NCI-H1048 (cell line): Measurements from ENCODE around the gene AGBL5.
"Not testable (repeated sequence)": the region's sequence is repeated elsewhere in the genome, so short reads cannot be mapped to it uniquely, and the experiment has no call there.

ENCODE experiments used
- DNase-seq: peaks from one replicate; lab custom pipeline; 2025; lab: John Stamatoyannopoulos, UW

The AGBL5 gene

GRCh38 chr2:27118525-27119329 is 67.3 kb downstream of the AGBL5 start, which contains the start of gene CGREF1:
Gene CGREF1, minus strand, starts transcription at chr2:27119128. Its CDS starts 14,762 bp downstream, at chr2:27104366.
- DNase-seq: no peak

- not testable (repeated sequence) for DNase-seq
These were observed 67.8 kb downstream of the AGBL5 start for GRCh38 chr2:27119330-27119670.
